Measurements from ENCODE around the gene PISD.
"Not testable (repeated sequence)": the region's sequence is repeated elsewhere in the genome, so short reads cannot be mapped to it uniquely, and the experiment has no call there.

PISD gene

GRCh38 chr22:31661851-31662667 lies at the start of gene PISD:
Gene PISD (minus strand): TSS chr22:31662215. CDS start chr22:31662208, 7 bp downstream.
- peak; percentile 30 for FAIRE-seq

GRCh38 chr22:31711226-31711625 lies 49.2 kb upstream of the PISD start:
- FAIRE-seq = not testable (repeated sequence)

GRCh38 chr22:31707519-31707918 lies 45.5 kb upstream of the PISD start:
- no peak for FAIRE-seq

- FAIRE-seq = no peak
These were observed 33.4 kb upstream of the PISD start for GRCh38 chr22:31695423-31695822.

- FAIRE-seq = not testable (repeated sequence)
These were observed 32.0 kb upstream of the PISD start for GRCh38 chr22:31694046-31694445.

- no peak for FAIRE-seq
These were observed 30.3 kb upstream of the PISD start for GRCh38 chr22:31692186-31692886.

- no peak for FAIRE-seq
These were observed 29.4 kb upstream of the PISD start for GRCh38 chr22:31691408-31691807.

GRCh38 chr22:31683181-31684105 lies 21.4 kb upstream of the PISD start:
- FAIRE-seq = no peak

GRCh38 chr22:31682751-31683150 lies 20.7 kb upstream of the PISD start:
- FAIRE-seq = no peak

GRCh38 chr22:31681349-31682345 lies 19.6 kb upstream of the PISD start:
- no peak for FAIRE-seq

GRCh38 chr22:31680861-31681341 lies 18.9 kb upstream of the PISD start:
- no peak for FAIRE-seq

- no peak for FAIRE-seq
These were observed 16.7 kb upstream of the PISD start for GRCh38 chr22:31678748-31679147.

GRCh38 chr22:31676700-31677099 lies 14.7 kb upstream of the PISD start:
- FAIRE-seq = no peak

GRCh38 chr22:31674219-31674618 lies 12.2 kb upstream of the PISD start:
- not testable (repeated sequence) for FAIRE-seq

- FAIRE-seq = not testable (repeated sequence)
These were observed 6.8 kb upstream of the PISD start for GRCh38 chr22:31668849-31669248.

GRCh38 chr22:31662668-31663037 lies 638 bp upstream of the PISD start:
- FAIRE-seq = no peak

GRCh38 chr22:31660860-31661341 lies 1.1 kb downstream of the PISD start:
- FAIRE-seq = not testable (repeated sequence)

GRCh38 chr22:31659246-31659645 lies 2.8 kb downstream of the PISD start:
- no peak for FAIRE-seq

- no peak for FAIRE-seq
These were observed 7.6 kb downstream of the PISD start for GRCh38 chr22:31654408-31654807.

- FAIRE-seq = no peak
These were observed 8.1 kb downstream of the PISD start for GRCh38 chr22:31653944-31654343.

GRCh38 chr22:31652911-31653684 lies 8.9 kb downstream of the PISD start:
- FAIRE-seq = no peak

Measured in A204.1 (cell line).